HG02642 (cell line): ENCODE data around the gene GLIPR1L2.
"Not testable (repeated sequence)": the region's sequence is repeated elsewhere in the genome, so short reads cannot be mapped to it uniquely, and the experiment has no call there.

Experiments used
- ATAC-seq: cut with Tn5 transposase; IDR thresholded peaks from one replicate; pipeline ENCODE4 v1.9.1; 2021; ENCODE audit warnings: mild to moderate bottlenecking; ENCODE audit not compliant: unreplicated experiment, poor library complexity

GLIPR1L2 gene

DNA sequence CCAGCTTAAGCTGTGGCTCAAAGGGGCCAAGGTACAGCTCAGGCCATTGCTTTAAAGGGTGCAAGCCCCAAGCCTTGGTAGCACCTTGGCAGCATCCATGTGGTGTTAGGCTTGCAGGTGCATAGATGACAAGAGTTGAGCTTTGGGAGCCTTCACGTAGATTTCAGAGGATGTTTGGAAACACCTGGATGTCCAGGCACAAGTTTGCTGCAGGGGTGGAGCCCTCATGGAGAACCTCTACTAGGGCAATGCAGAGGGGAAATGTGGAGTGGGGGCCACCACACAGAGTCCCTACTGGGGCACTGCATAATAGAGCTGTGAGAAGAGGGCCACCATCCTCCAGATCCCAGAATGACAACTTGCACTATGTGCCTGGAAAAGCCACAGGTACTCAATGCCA lies 37.9 kb downstream of the GLIPR1L2 start:
- ATAC-seq: no peak

DNA sequence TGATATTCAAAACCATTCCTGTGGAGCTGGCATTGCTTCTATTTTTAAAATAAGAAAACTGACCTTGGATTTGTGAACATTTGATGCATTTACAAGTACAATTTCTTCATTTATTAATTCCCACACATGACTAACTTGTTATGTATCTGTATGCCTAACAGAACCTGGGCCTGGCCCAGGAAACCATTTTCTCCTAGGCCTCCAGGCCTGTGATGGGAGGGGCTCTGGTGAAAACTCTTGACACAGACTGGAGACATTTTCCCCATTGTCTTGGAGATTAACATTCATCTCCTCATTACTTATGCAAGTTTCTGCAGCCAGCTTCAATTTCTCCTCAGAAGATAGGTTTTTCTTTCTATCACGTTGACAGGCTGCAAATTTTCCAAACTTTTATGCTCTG lies 42.0 kb downstream of the GLIPR1L2 start:
- ATAC-seq: no peak

DNA sequence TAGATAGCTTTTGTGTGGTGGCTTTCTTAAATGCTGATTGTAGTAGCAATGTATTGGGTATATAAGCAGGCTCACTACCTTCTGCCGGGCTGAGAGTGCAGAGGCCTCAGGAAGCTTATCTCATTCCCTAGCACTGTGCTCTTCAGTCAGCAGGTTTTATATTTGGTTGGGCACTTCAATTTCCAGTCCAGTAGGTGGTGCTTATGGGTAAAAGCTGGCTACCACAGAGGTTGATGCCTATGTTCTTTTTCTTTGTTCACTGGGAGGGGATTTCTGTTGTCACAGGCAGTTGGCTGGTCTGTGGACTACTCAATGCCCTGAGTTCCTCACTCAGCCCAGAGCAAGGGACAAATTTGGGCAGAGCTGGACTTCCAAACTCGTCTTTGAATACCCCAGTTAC lies 46.7 kb downstream of the GLIPR1L2 start:
- peak; percentile 67 for ATAC-seq

DNA sequence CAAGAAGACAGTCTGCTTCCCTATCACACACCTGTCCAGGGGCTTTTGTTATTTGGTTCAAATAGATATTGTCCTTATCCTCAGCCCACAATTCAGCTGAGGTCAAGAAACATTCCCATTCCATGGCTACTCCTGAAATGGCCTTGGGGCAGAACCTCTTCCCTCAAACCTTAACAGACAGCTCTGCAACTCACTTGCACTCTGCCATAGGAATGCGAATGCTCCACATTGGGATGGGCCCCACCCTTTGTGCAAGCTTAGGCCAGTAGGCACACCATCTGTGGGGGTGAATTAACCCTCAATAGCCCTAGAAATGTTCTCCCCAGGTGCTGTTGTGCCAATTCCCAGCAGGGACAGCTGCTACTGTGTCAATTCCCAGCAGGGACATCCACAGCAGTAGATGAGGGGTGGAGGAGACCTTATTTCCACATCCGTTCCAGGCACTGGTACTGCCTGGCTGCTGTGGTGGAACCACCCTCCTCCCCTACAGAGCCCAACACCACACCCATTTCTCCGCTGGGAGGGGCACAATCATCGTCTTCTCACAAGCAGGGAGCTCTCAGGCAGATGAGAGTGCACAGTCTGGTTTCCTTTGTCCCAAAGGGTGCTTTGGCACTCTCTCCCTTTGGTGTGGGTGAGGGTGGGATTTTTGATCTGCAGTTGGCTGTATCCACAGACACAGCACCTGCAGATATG lies 47.3 kb downstream of the GLIPR1L2 start:
- no peak for ATAC-seq

DNA sequence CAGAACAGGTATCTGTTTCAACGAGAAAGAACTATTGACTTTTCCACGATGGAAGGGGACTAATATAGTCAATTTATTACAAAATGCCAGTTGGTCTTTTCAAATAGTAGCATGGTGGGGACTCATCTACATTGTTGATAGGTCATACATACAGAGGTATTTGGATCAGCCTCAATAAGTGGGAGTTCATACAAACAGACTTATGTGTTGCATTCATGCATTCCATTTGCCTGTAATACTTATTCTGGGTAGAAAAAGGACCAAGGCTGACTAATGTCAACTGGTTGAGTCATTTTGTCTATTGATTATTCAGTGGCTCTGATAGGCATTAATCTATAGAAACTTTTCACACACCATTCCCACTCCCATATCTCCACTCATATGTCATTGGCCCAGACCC lies 48.2 kb downstream of the GLIPR1L2 start:
- ATAC-seq: no peak

DNA sequence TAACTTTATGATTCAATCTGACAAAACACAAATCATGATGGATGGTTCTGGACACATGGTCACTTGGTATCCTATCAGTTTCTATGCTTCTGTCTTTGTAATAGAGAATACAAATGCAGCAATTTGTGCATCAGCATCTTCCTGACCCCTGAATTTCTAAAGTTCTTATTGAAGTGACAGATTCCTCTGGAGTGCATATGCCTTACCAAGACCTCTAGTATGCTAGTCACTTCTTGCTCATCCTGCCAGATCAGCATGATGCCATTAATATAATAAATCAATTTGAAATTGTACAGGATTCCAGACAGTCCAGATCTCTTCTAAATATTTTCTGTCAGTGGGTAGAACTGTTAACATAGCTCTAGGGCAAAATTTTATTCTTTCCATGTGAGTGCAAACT lies 49.0 kb downstream of the GLIPR1L2 start:
- ATAC-seq: no peak

DNA sequence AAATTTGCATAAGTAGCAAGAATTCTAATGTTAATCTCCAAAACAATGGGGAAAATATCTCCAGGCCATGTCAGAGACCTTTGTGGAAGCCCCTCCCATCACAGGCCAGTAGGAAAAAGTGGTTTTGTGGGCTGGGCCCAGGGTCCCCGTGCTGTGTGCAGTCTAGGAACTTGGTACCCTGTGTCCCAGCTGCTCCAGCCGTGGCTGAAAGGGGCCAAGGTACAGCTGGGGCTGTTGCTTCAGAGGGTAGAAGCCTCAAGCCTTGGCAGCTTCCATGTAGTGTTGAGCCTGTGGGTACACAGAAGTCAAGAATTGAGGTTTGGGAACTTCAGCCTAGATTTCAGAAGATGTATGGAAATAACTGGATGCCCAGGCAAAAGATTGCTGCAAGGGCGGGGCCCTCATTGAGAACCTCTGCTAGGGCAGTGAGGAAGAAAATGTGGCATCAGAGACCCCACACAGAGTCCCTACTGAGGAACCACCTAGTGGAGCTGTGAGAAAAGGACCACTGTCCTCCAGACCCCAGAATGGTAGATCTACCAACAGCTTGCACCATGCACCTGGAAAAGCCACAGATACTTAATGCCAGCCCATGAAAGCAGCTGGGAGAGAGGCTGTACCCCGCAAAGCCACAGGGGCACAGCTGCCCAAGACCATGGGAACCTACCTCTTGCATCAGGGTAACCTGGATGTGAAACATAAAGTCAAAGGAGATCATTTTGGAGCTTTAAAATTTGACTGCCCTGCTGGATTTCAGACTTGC lies 51.0 kb downstream of the GLIPR1L2 start:
- ATAC-seq: not testable (repeated sequence)

DNA sequence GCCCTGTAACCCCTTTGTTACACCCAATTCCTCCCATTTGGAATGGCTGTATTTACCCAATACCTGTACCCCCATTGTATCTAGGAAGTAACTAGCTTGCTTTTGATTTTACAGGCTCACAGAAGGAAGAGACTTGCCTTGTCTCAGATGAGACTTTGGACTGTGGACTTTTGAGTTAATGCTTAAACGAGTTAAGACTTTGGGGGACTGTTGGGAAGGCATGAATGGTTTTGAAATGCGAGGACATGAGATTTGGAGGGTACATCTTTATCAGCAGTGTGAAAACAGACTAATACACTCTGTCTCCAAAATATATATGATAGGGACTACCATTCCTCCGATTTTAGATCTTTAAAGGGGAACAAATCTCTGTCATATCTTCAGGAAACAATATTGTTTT lies 51.6 kb downstream of the GLIPR1L2 start:
- ATAC-seq: not testable (repeated sequence)

DNA sequence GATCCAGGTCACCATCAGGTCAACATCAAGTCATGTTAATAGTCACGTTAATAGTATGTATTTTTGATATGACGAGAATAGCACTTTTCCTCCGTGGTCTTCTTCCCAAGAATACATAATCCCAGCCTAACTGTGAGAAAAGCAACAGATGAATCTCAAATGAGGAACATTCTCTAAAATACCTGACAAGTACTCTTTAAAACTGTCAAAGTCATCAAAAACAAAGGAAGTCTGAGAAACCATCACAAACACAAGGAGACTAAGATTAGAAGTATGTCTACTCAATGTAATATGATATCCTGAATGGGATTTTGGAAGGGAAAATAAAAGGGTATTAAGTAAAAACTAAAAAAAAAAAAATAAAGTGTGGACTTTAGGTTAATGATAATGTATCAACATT lies 52.8 kb downstream of the GLIPR1L2 start:
- ATAC-seq: no peak

DNA sequence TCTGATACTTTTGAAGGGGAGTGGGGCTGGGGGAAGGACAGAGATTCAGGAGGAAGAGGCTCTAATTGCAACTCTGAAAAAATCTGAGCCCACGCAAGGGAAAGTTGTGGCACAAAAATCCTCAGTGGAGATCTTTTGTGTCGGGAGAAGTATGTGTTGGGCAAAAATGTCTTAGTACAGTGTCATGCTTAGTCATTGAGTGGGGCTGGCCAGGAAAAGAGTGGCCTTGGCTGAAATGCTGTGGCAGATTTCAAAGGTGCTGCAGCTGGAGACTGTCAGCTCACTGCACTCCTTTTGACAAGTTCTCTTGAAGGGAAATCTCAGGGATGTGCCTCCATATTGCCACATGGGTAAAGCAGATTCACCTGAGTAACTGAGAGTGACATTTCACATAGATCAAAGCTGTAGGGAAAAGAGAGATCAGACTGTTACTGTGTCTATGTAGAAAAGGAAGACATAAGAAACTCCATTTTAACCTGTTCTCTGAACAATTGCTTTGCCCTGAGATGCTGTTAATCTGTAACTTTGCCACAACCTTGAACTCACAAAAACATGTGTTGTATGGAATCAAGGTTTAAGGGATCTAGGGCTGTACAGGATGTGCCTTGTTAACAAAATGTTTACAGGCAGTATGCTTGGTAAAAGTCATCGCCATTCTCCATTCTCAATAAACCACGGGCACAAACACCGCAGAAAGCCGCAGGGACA lies 53.7 kb downstream of the GLIPR1L2 start:
- no peak for ATAC-seq

DNA sequence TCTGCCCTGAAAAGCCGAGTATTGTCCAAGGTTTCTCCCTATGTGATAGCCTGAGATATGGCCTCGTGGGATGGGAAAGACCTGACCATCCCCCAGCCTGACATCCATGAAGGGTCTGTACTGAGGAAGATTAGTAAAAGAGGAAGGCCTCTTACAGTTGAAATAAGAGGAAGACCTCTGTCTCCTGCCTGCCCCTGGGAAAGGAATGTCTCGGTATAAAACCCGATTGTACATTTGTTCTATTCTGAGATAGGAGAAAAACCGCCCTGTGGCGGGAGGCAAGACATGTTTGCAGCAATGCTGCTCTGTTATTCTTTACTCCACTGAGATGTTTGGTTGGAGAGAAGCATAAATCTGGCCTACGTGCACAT lies 54.2 kb downstream of the GLIPR1L2 start:
- ATAC-seq: not testable (repeated sequence)

DNA sequence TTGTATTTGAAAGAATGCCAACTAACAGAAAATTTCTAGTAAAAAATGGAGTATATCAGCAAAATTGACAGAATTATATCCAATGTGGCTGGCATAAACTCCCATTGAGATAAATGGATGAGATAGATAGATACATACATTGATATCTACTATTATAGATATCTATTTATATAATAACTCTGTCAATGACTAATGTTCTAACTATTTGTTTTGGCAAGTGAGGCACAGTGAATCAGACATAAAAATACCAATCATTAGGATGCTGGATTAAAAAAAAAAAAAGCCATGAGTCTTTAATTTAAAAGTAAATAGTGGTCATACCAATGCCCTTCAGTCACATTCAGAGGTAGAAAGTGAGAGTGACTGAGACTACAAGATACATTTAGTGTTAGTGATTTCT lies 56.0 kb downstream of the GLIPR1L2 start:
- no peak for ATAC-seq

DNA sequence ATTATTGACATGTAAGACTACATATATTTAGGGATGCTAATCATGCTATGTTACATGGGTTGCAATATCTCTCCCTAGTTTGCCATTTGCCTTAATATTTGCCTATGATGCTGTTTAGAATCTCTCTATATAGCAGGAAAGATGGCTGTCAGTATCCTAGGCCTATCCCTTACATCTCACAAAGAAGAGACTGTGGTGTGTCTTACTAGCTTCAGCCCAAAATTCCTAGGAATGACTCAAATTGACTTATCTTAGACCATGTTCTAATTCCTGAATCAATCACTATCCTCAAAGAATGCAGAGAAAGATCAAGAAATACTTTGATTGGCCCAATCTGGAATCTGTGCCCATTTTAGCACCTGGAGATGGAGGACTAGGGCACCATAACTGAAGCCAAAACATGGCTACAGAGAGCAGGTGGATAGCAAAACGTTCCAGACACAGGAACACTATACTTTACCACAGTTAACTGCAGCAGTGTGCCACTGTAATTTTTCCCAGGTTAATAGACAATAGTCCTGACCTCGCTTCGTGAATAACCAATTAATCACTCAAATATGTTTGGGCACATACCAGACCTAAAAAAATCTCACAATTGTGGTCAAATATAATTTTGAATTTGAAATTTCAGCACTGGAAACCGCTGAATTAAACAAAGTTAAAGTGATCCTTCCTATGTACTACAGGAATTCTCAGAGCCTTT lies 57.0 kb downstream of the GLIPR1L2 start:
- no peak for ATAC-seq

DNA sequence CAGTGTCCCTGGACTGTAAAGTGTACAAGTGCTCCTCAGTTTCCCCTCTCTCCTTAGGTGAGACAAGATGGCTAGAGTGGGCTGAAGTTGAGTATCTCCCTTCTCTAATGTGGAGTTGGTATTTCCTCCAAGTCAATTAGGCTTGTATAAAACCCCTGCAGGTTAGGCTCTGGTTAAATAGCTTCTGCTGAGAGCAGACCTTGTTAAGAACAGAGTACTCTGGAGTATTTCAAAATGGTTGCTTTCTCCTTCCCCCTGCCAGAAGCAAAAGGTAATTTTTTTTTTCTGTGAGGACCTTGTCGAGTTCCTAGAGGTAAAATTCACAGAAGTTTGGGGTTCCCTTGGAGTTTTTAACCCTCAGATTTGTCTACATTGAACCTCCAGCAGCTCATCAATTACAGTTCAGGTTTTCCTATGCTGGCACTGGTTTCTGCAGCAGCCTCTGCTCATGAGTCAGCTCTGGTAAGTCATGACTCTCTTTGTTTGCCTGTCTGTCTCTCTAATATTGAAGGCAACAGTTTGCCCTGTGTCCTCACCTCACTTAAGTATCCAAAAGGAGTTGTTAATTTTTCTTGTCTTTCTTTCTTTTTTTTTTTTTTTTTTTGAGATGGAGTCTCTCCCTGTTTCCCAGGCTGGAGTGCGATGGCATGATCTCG lies 61.9 kb downstream of the GLIPR1L2 start:
- ATAC-seq: no peak

DNA sequence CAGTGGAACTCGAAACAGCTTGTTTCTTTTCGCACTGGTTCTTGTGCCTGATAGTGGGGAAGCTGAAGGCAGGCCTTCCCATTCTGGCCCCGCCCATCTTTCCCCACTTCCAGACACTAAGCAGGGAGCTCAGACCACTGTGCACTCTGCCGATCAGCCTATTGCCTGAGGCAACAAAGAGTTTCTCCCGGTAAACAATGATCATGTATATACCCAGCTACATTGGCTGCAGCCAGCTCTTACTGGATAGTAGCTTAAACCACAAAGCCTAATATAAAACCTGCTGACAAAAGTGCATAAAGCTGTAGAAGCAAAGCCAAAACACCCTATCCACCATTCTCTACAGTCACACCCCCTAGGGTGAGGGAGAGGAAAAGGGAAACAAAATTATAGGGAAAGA lies 65.0 kb downstream of the GLIPR1L2 start:
- no peak for ATAC-seq

DNA sequence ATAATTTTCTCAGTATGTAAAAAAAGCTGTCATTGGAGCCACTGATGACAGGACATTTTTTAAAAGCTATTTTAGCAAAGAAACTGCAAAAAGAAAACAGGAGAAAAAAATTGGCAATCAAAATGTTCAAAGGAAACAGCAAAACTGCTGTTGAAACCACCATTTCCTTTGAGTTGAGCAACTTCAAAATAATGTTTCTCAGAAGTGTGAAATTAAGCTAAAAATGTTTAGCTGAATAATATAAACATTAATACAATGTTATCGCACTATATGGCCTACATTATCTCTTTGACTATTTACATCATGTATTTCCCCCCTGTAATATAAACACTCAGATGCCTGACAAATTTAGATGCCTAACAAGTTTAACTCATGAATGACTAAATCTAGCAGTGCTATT lies 66.3 kb downstream of the GLIPR1L2 start:
- no peak for ATAC-seq

DNA sequence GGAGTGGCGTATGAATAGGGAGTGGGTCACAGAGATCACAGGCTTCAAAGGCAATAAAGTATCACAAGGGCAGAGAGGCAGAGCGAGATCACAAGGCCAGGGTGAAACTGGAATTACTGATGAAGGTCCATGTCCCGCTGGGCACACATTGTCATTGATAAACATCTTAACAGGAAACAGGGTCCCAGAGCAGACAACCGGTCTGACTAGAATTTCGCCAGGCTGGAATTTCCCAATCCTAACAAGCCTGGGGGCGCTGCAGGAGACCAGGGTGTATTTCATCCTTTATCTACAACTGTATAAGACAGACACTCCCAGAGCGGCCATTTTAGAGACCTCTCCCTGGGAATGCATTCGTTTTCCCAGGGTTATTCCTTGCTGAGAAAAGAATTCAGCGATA lies 67.0 kb downstream of the GLIPR1L2 start:
- ATAC-seq: not testable (repeated sequence)

DNA sequence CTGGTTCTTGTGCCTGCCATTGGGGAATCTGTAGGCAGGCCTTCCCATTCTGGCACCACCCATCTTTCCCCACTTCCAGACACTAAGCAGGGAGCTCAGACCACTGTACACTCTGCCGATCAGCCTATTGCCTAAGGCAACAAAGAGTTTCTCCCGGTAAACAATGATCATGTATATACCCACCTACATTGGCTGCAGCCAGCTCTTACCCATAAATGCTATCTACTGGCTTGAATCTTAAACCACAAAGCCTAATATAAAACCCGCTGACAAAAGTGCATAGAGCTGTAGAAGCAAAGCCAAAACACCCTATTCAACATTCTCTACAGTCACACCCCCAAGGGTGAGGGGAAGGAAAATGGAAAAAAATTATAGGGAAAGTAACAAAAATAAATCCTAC lies 68.9 kb downstream of the GLIPR1L2 start:
- no peak for ATAC-seq

DNA sequence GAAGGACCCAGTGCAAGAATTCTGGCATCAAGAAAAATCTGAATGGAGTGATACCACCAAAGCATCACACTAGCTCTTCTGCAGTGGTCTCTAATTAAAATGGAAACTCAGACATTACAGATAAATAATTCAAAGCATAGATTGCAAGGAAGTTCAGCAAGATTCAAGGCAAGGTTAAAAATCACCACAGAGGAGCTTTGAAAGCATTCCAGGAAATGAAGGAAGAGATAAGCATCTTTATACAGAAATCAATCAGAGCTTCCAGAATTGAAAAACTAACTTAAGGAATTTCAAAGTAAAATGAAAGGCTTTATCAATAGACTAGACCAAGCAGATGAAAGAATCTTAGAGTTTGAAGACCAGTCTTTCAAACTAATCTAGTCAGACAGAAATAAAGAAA lies 69.3 kb downstream of the GLIPR1L2 start:
- no peak for ATAC-seq
